Measurements from ENCODE around the gene CSAD.

DNA sequence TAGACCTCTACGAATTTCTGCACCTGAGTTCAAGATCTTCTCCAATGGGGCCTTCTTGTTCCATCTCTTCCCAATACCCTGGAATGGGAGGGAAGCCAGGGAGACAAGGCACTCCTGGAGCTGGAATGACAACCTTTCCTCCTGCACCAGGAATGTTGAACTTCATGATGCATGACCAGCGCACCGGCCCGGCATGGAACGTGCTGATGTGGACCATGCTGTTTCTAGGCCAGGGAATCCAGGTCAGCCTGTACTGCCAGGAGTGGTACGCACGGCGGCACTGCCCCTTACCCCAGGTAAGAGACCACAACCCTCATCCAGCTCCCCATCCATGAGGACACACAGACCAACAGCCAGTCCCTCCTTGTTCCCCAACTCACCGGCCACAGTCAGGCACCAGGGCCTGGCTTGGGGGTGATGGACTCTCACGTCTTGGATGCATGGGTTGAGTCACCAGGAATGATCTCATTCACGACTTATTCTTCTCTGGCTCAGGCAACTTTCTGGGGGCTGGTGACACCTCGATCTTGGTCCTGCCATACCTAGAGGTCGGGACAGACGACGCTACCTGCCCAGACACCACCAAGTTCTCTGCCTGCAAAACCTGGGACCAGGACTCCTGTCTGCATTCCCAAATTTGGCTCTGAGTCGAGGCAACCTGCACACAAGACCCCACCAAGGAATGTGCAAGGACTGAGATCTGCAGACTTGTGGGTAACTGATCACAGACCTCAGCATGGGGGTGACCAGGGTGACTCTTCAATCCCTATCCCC, 57.0 kb downstream of the CSAD start:
- TF ChIP-seq CTCF (IDR thresholded peaks at IDR 0.05 in 8 of 11, conservative IDR thresholded peaks at IDR 0.05 in 3 of 11) (no peak), POLR2AphosphoS5 (IDR thresholded peaks at IDR 0.05) (no peak), POLR2A (IDR thresholded peaks at IDR 0.05) (no peak)
